Keratinocyte (primary cell): ENCODE measurements around the gene IGF1R. TPM values are rescaled to one million over a fixed set of nuclear protein-coding genes. Genes with fewer than 3 reads are reported as not detected.

ENCODE experiments used
- DNase-seq: peaks from one replicate; pipeline ENCODE4 v3.0.0-alpha.2; 2011; ENCODE audit warnings: low read depth, missing footprints, low spot score
- FAIRE-seq: peaks from 2 replicates; lab custom pipeline; 2011; peaks lifted over from hg19 to GRCh38; lab: Jason Lieb, UNC
- H2AFZ ChIP-seq: 2 replicates; pipeline ENCODE4 v1.6.0; 2012; ENCODE audit warnings: low read length, control low read depth, inconsistent platforms; ENCODE audit not compliant: control insufficient read depth
- H3K27ac ChIP-seq: 2 replicates; pipeline ENCODE4 v1.5.1; 2011; ENCODE audit warnings: low read length; ENCODE audit not compliant: control insufficient read depth, insufficient read depth
- H3K27me3 ChIP-seq: 3 replicates; pipeline ENCODE4 v1.6.0; 2011; ENCODE audit warnings: low read length; ENCODE audit not compliant: control insufficient read depth, insufficient read depth; ENCODE audit errors: extremely low read depth
- H3K36me3 ChIP-seq, 2 experiments: 2 replicates in 1 of 2; 3 replicates in 1 of 2; pipeline ENCODE4 v1.5.1; 2011; ENCODE audit warnings: low read length in 2 of 2, mild to moderate bottlenecking in 1 of 2; ENCODE audit not compliant: control insufficient read depth in 2 of 2, insufficient read depth in 2 of 2; ENCODE audit errors: extremely low read depth in 1 of 2
- H3K4me1 ChIP-seq: 3 replicates; pipeline ENCODE4 v1.5.1; 2011; ENCODE audit warnings: low read length; ENCODE audit not compliant: control insufficient read depth, insufficient read depth; ENCODE audit errors: extremely low read depth
- H3K4me2 ChIP-seq: 3 replicates; pipeline ENCODE4 v1.6.0; 2011; ENCODE audit warnings: low read depth, low read length; ENCODE audit not compliant: control insufficient read depth, insufficient read depth; ENCODE audit errors: extremely low read depth
- H3K4me3 ChIP-seq, 3 experiments: fragments of 200-600 bp in 1 of 3; sonication (generic) in 1 of 3; 2 replicates in 2 of 3; 3 replicates in 1 of 3; pipeline ENCODE4 v1.5.1; 2011 to 2016; ENCODE audit warnings: low read length in 3 of 3, mild to moderate bottlenecking in 3 of 3, control low read depth in 2 of 3, inconsistent platforms in 1 of 3, low read depth in 1 of 3, mixed read lengths in 1 of 3, mixed run types in 1 of 3, moderate library complexity in 1 of 3; ENCODE audit not compliant: control insufficient read depth in 2 of 3, insufficient read depth in 2 of 3; ENCODE audit errors: extremely low read depth in 1 of 3
- H3K79me2 ChIP-seq: 2 replicates; pipeline ENCODE4 v1.6.0; 2012; ENCODE audit warnings: low read length; ENCODE audit not compliant: control insufficient read depth, insufficient read depth
- H3K9ac ChIP-seq: 3 replicates; pipeline ENCODE4 v1.6.0; 2011; ENCODE audit warnings: low read length; ENCODE audit not compliant: control insufficient read depth, insufficient read depth; ENCODE audit errors: extremely low read depth
- H3K9me1 ChIP-seq: 3 replicates; pipeline ENCODE4 v1.6.0; 2011; ENCODE audit warnings: low read length; ENCODE audit not compliant: control insufficient read depth, insufficient read depth; ENCODE audit errors: extremely low read depth
- H3K9me3 ChIP-seq: 2 replicates; pipeline ENCODE4 v1.5.1; 2012; ENCODE audit warnings: low read depth, low read length; ENCODE audit not compliant: control insufficient read depth
- H4K20me1 ChIP-seq: 3 replicates; pipeline ENCODE4 v1.6.0; 2011; ENCODE audit warnings: low read length; ENCODE audit not compliant: control insufficient read depth, insufficient read depth; ENCODE audit errors: extremely low read depth
- EZH2 ChIP-seq: IDR thresholded peaks from one replicate; pipeline ENCODE4 v1.6.1; 2012; ENCODE audit warnings: inconsistent platforms, mild to moderate bottlenecking, low read length, moderate library complexity
- dilution Hi-C: fragments of 300-500 bp; cut with MboI; formaldehyde crosslinking; loops from one replicate; pipeline ENCODE4 v1.7.0; 2020; ENCODE audit warnings: low sequenced_read_pairs; ENCODE audit not compliant: extremely low pct_ligation_motif_present
- polyA plus RNA-seq, 5 experiments: library from polyadenylated mRNA; depleted of rRNA in 3 of 5; stranded (reverse) in 3 of 5; stranded (forward) in 1 of 5; unstranded in 1 of 5; fragments of >200 nt; gene quantifications; 1 replicate in 1 of 5; 2 replicates in 3 of 5; 3 replicates in 1 of 5; pipeline versions ENCODE4 v1.2.1 to v1.2.3, GENCODE V29; 2011 to 2012; ENCODE audit warnings: missing spikeins in 2 of 5, low read depth in 1 of 5, low replicate concordance in 1 of 5
- TF ChIP-seq, protein P1 (sequence below), 3 experiments: IDR thresholded peaks in 1 of 3; conservative IDR thresholded peaks in 1 of 3; optimal IDR thresholded peaks in 1 of 3; 2 replicates in 2 of 3; 3 replicates in 1 of 3; pipeline versions ENCODE3 to v1.5.1; 2011; ENCODE audit warnings: low read length in 3 of 3, mild to moderate bottlenecking in 3 of 3, moderate library complexity in 2 of 3, control low read depth in 1 of 3, inconsistent platforms in 1 of 3; ENCODE audit not compliant: insufficient read depth in 2 of 3; ENCODE audit errors: extremely low read depth in 1 of 3

The IGF1R gene
- polyA plus RNA-seq, 1 donor (not counting 4 experiments of a cell fraction or from before 2014, with no cell fraction given) = 14.5 TPM

- TF ChIP-seq, protein P1, sequence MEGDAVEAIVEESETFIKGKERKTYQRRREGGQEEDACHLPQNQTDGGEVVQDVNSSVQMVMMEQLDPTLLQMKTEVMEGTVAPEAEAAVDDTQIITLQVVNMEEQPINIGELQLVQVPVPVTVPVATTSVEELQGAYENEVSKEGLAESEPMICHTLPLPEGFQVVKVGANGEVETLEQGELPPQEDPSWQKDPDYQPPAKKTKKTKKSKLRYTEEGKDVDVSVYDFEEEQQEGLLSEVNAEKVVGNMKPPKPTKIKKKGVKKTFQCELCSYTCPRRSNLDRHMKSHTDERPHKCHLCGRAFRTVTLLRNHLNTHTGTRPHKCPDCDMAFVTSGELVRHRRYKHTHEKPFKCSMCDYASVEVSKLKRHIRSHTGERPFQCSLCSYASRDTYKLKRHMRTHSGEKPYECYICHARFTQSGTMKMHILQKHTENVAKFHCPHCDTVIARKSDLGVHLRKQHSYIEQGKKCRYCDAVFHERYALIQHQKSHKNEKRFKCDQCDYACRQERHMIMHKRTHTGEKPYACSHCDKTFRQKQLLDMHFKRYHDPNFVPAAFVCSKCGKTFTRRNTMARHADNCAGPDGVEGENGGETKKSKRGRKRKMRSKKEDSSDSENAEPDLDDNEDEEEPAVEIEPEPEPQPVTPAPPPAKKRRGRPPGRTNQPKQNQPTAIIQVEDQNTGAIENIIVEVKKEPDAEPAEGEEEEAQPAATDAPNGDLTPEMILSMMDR (optimal IDR thresholded peaks at IDR 0.05 in 1 of 3, IDR thresholded peaks at IDR 0.05 in 1 of 3, conservative IDR thresholded peaks at IDR 0.05 in 1 of 3; ENCODE audit: extremely low read depth in 1 of 3, insufficient read depth in 2 of 3, low read length in 3 of 3) = no peak
- TF ChIP-seq EZH2 = no peak
- Histone ChIP-seq H2AFZ (no peak overlapping the region), H3K4me2 (peak overlapping the region; percentile 46), H3K27ac (peak overlapping the region; percentile 58), H3K9me3 (no peaks in the 10 kb centered on the region), H3K4me3 (no peak overlapping the region), H3K27me3 (no peaks in the 10 kb centered on the region), H3K4me1 (peaks cover 13% of the 10 kb centered on the region), H3K79me2 (peaks cover 97% of the 10 kb centered on the region), H4K20me1 (peaks cover 22% of the 10 kb centered on the region), H3K36me3 (peaks cover 5 to 6% of the 10 kb centered on the region in 2 experiments), H3K9me1 (peaks cover 9% of the 10 kb centered on the region), H3K9ac (peak overlapping the region; percentile 34)
- dilution Hi-C loops = no loop called here
- DNase-seq (no peak), FAIRE-seq (no peak)
These were observed 64.7 kb downstream of the IGF1R start for GRCh38 chr15:98712845-98713584.

GRCh38 chr15:98713585-98714001 lies 65.3 kb downstream of the IGF1R start:
- Histone ChIP-seq H3K4me3 (no peak overlapping the region), H3K4me2 (peak overlapping the region; percentile 46), H3K9ac (peak overlapping the region; percentile 34), H3K9me3 (no peaks in the 10 kb centered on the region), H2AFZ (no peak overlapping the region), H3K36me3 (peaks cover 0 to 3% of the 10 kb centered on the region in 2 experiments), H3K4me1 (peaks cover 13% of the 10 kb centered on the region), H4K20me1 (peaks cover 25% of the 10 kb centered on the region), H3K27ac (peak overlapping the region; percentile 58), H3K27me3 (no peaks in the 10 kb centered on the region), H3K79me2 (peaks cover 97% of the 10 kb centered on the region), H3K9me1 (peaks cover 10% of the 10 kb centered on the region)
- TF ChIP-seq EZH2 = no peak
- TF ChIP-seq, protein P1 (optimal IDR thresholded peaks at IDR 0.05 in 1 of 3, IDR thresholded peaks at IDR 0.05 in 1 of 3, conservative IDR thresholded peaks at IDR 0.05 in 1 of 3; ENCODE audit: extremely low read depth in 1 of 3, insufficient read depth in 2 of 3, low read length in 3 of 3) = no peak
- no peak for DNase-seq
- dilution Hi-C loops = no loop called here
- FAIRE-seq = peak; percentile 93
